Measurements from ENCODE around the gene NDUFC2. TPM values are rescaled to one million over a fixed set of nuclear protein-coding genes. Genes with fewer than 3 reads are reported as not detected.

The NDUFC2 gene
- total RNA-seq, 1 donor from 2014 or later = 106 TPM

GRCh38 chr11:78110830-78111229 is 31.2 kb upstream of the NDUFC2 start:
- Histone ChIP-seq H3K4me1 (no peaks in the 10 kb centered on the region), H3K27me3 (no peaks in the 10 kb centered on the region), H3K9me3 (no peaks in the 10 kb centered on the region), H3K4me3 (no peak overlapping the region), H3K36me3 (peaks cover 0 to 30% of the 10 kb centered on the region in 2 donors), H3K27ac (no peak overlapping the region)
- DNase-seq (ENCODE audit: extremely low spot score in 2 of 2) = no peak
- TF ChIP-seq, protein P1, sequence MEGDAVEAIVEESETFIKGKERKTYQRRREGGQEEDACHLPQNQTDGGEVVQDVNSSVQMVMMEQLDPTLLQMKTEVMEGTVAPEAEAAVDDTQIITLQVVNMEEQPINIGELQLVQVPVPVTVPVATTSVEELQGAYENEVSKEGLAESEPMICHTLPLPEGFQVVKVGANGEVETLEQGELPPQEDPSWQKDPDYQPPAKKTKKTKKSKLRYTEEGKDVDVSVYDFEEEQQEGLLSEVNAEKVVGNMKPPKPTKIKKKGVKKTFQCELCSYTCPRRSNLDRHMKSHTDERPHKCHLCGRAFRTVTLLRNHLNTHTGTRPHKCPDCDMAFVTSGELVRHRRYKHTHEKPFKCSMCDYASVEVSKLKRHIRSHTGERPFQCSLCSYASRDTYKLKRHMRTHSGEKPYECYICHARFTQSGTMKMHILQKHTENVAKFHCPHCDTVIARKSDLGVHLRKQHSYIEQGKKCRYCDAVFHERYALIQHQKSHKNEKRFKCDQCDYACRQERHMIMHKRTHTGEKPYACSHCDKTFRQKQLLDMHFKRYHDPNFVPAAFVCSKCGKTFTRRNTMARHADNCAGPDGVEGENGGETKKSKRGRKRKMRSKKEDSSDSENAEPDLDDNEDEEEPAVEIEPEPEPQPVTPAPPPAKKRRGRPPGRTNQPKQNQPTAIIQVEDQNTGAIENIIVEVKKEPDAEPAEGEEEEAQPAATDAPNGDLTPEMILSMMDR (IDR thresholded peaks at IDR 0.05) = no peak
- intact Hi-C loops (cut with DNase I) = no loop called here

- Histone ChIP-seq H3K36me3 (peaks cover 0 to 30% of the 10 kb centered on the region in 2 donors), H3K27ac (no peak overlapping the region), H3K4me3 (no peak overlapping the region), H3K27me3 (no peaks in the 10 kb centered on the region), H3K4me1 (no peaks in the 10 kb centered on the region), H3K9me3 (no peaks in the 10 kb centered on the region)
- no peak for TF ChIP-seq POLR2A (IDR thresholded peaks at IDR 0.05)
- no peak for TF ChIP-seq POLR2AphosphoS5 (IDR thresholded peaks at IDR 0.05; ENCODE audit: insufficient read depth in 1 of 2, low read depth in 1 of 2)
- TF ChIP-seq, protein P1 (IDR thresholded peaks at IDR 0.05) = no peak
- no peak for DNase-seq (ENCODE audit: extremely low spot score in 2 of 2)
- intact Hi-C loops (cut with DNase I) = no loop called here
Measured at GRCh38 chr11:78110351-78110750, 30.7 kb upstream of the NDUFC2 start.

DNA sequence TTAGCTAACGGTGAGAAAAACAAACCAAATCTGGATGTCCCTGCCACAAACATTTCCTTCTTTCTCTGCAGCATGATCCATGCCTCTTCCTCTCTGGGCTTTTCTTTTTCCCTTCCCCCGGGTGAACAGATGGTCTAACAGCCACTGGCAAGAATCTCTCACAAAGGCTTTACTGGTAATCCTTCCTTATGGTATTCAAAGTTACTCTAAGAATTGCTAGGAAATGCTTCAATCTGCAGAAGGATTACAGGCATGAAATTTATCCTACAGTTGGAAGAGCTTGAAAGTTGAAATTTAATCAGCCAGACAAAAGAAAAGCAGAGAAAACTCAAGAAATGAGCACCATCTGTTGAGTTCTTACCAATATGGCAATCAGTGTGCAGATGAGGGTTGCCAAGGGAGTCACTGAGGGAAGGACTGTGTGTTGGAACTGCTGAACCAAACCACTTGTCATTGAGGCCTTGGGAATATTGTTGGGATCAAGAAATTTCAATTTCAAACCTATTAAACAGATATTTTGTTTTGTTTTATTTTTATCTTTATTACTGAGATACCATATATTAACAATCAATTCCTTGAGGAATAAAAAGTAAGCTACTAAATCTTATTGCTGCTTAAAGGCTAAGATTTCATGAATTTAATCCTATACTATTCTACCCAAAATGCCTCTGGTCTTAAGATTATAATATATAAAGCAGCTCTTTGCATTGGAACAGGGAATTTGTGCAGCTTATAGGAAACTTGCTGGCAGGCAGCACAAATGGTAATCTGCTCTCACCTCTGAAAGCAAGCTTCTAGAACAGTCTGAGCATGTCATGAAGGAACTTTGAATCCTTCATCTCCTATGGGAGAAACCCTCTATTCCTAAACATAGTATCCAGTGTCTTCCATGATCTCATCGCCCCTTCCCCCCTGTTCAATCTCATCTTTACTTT is 29.7 kb upstream of the NDUFC2 start:
- no peak for DNase-seq (ENCODE audit: extremely low spot score in 2 of 2)
- H3K27ac ChIP-seq = no peak overlapping the region
- no peaks in the 10 kb centered on the region for H3K27me3 ChIP-seq
- no peak for TF ChIP-seq POLR2AphosphoS5 (IDR thresholded peaks at IDR 0.05; ENCODE audit: insufficient read depth in 1 of 2, low read depth in 1 of 2)
- TF ChIP-seq POLR2A (IDR thresholded peaks at IDR 0.05) = no peak
- TF ChIP-seq, protein P1 (IDR thresholded peaks at IDR 0.05) = no peak
- H3K4me1 ChIP-seq = no peaks in the 10 kb centered on the region
- H3K9me3 ChIP-seq = no peaks in the 10 kb centered on the region
- intact Hi-C loops (cut with DNase I) = no loop called here
- peaks cover 0 to 30% of the 10 kb centered on the region in 2 donors for H3K36me3 ChIP-seq
- H3K4me3 ChIP-seq = no peak overlapping the region

- H3K36me3 ChIP-seq = peaks cover 0 to 26% of the 10 kb centered on the region in 2 donors
Measured at GRCh38 chr11:78100676-78101472, 21.2 kb upstream of the NDUFC2 start.

More at GRCh38 chr11:78100676-78101472, 21.2 kb upstream of the NDUFC2 start:
- H3K9me3 ChIP-seq = no peaks in the 10 kb centered on the region
- no peak for DNase-seq (ENCODE audit: extremely low spot score in 2 of 2)
- no peaks in the 10 kb centered on the region for H3K27me3 ChIP-seq
- no peak for TF ChIP-seq POLR2A (IDR thresholded peaks at IDR 0.05)
- TF ChIP-seq, protein P1 (IDR thresholded peaks at IDR 0.05) = no peak
- no peak for TF ChIP-seq POLR2AphosphoS5 (IDR thresholded peaks at IDR 0.05; ENCODE audit: insufficient read depth in 1 of 2, low read depth in 1 of 2)
- no peak overlapping the region for H3K4me3 ChIP-seq
- no peak overlapping the region for H3K27ac ChIP-seq
- intact Hi-C loops (cut with DNase I) = no loop called here
- no peaks in the 10 kb centered on the region for H3K4me1 ChIP-seq

Measured in vagina (tissue), 2 donors.